B cell (primary cell): ENCODE results near the gene ATP5MK. TPM values are rescaled to one million over a fixed set of nuclear protein-coding genes. Genes with fewer than 3 reads are reported as not detected.
A peak's percentile ranks its signal among the peaks of the same experiment; 100 is the strongest.
"Not testable (repeated sequence)": the region's sequence is repeated elsewhere in the genome, so short reads cannot be mapped to it uniquely, and the experiment has no call there.

Experiments
- ATAC-seq: fragments of 200-7000 bp; cut with Tn5 transposase; one replicate; pipeline ENCODE4 v1.10.0; 2021; ENCODE audit warnings: low read depth, mild to moderate bottlenecking, moderate number of reproducible peaks, moderate library complexity
- CTCF ChIA-PET: fragments of 350-600 bp; sonication (Branson Sonifier 250); formaldehyde crosslinking; loops from one replicate; lab custom pipeline; 2021; ENCODE audit warnings: antibody characterized with exemption, inconsistent platforms; lab: Charles Lee
- POLR2A ChIA-PET: fragments of 350-600 bp; sonication (Branson Sonifier 250); formaldehyde crosslinking; loops from one replicate; lab custom pipeline; 2021; ENCODE audit warnings: antibody characterized with exemption; lab: Charles Lee
- DNase-seq: peaks from one replicate; pipeline ENCODE4 v3.0.0; 2013
- H2AFZ ChIP-seq: 2 replicates; pipeline ENCODE4 v1.6.1; 2012; ENCODE audit warnings: mild to moderate bottlenecking, low read depth, low read length; ENCODE audit not compliant: insufficient read depth, poor library complexity, severe bottlenecking
- H3K27ac ChIP-seq, 2 donors: 1 replicate in 1 of 2; 2 replicates in 1 of 2; pipeline ENCODE4 v1.5.1; 2012 to 2013; ENCODE audit warnings: low read length in 2 of 2, mild to moderate bottlenecking in 2 of 2, moderate library complexity in 1 of 2
- H3K27me3 ChIP-seq, 4 experiments: fragments of 200-600 bp in 1 of 4; sonication (generic) in 1 of 4; replicated peaks in 1 of 4; 1 replicate in 2 of 4; 2 replicates in 2 of 4; pipeline versions ENCODE4 v1.6.1 to v1.7.0; 2013 to 2016; ENCODE audit warnings: low read length in 3 of 4, mild to moderate bottlenecking in 2 of 4, mixed read lengths in 1 of 4, moderate library complexity in 1 of 4; ENCODE audit not compliant: insufficient read depth in 4 of 4, control insufficient read depth in 3 of 4; ENCODE audit errors: control extremely low read depth in 1 of 4
- H3K36me3 ChIP-seq, 2 experiments: replicated peaks in 1 of 2; 1 replicate in 1 of 2; 2 replicates in 1 of 2; pipeline versions ENCODE4 v1.6.1 to v1.7.1; 2013; ENCODE audit warnings: low read length in 1 of 2; ENCODE audit not compliant: insufficient read depth in 2 of 2, control insufficient read depth in 1 of 2; ENCODE audit errors: control extremely low read depth in 1 of 2, extremely low read depth in 1 of 2
- H3K4me1 ChIP-seq, 2 donors: fragments of 200-600 bp in 1 of 2; sonication (generic) in 1 of 2; 1 replicate in 1 of 2; 2 replicates in 1 of 2; pipeline versions ENCODE4 v1.5.1 to v1.6.1; 2013 to 2017; ENCODE audit warnings: low read length in 2 of 2; ENCODE audit not compliant: control insufficient read depth in 2 of 2, insufficient read depth in 2 of 2
- H3K4me2 ChIP-seq: replicated peaks from 2 replicates; pipeline ENCODE3; 2012; ENCODE audit warnings: mild to moderate bottlenecking, low read depth, low read length; ENCODE audit not compliant: poor library complexity, severe bottlenecking
- H3K4me3 ChIP-seq, 5 experiments: fragments of 200-600 bp in 1 of 5; sonication (generic) in 1 of 5; 1 replicate in 3 of 5; 2 replicates in 2 of 5; pipeline versions ENCODE4 v1.5.1 to v1.7.0; 2011 to 2016; ENCODE audit warnings: low read length in 4 of 5, mild to moderate bottlenecking in 4 of 5, low read depth in 2 of 5, control low read depth in 1 of 5, moderate library complexity in 1 of 5; ENCODE audit not compliant: insufficient read depth in 1 of 5; ENCODE audit errors: control extremely low read depth in 1 of 5, extremely low read depth in 1 of 5
- H3K79me2 ChIP-seq: fragments of 200-600 bp; sonication (generic); one replicate; pipeline ENCODE4 v1.6.0; 2016; ENCODE audit warnings: low read length; ENCODE audit not compliant: control insufficient read depth, insufficient read depth
- H3K9ac ChIP-seq: fragments of 200-600 bp; sonication (generic); 2 replicates; pipeline ENCODE4 v1.6.1; 2017; ENCODE audit warnings: mild to moderate bottlenecking, low read length, moderate library complexity
- H3K9me3 ChIP-seq, 3 donors: one replicate each; pipeline versions ENCODE4 v1.6.1 to v1.7.1; 2013; ENCODE audit warnings: low read length in 2 of 3; ENCODE audit not compliant: control insufficient read depth in 2 of 3, insufficient read depth in 1 of 3; ENCODE audit errors: control extremely low read depth in 1 of 3
- H4K20me1 ChIP-seq: 2 replicates; pipeline ENCODE4 v1.6.0; 2012; ENCODE audit warnings: mild to moderate bottlenecking, low read length; ENCODE audit not compliant: insufficient read depth, control insufficient read depth, poor library complexity, severe bottlenecking
- H3K27ac Mint-ChIP-seq: one replicate; pipeline ENCODE4 v1.8.0; 2021; ENCODE audit warnings: mixed read lengths
- H3K27me3 Mint-ChIP-seq: one replicate; pipeline ENCODE4 v1.8.0; 2021; ENCODE audit warnings: mixed read lengths
- H3K4me1 Mint-ChIP-seq: one replicate; pipeline ENCODE4 v1.8.0; 2021; ENCODE audit warnings: mixed read lengths
- H3K4me3 Mint-ChIP-seq: one replicate; pipeline ENCODE4 v1.8.0; 2021; ENCODE audit warnings: mixed read lengths
- H3K9me3 Mint-ChIP-seq: one replicate; pipeline ENCODE4 v1.8.0; 2022; ENCODE audit warnings: mixed read lengths; ENCODE audit not compliant: insufficient read depth
- EZH2 ChIP-seq: IDR thresholded peaks from 2 replicates; pipeline ENCODE4 v1.6.1; 2012; ENCODE audit warnings: borderline replicate concordance, low read depth, mild to moderate bottlenecking, moderate library complexity, low read length; ENCODE audit not compliant: insufficient read depth, poor library complexity, severe bottlenecking
- WGBS: methylation state at CpG from one replicate; pipeline ENCODE4 v1.1.5; 2013; ENCODE audit warnings: missing lambda C conversion rate; ENCODE audit not compliant: insufficient coverage; 5-methylcytosine and 5-hydroxymethylcytosine counted together
- intact Hi-C: fragments of 100-400 bp; cut with micrococcal nuclease; formaldehyde crosslinking; loops from one replicate; pipeline ENCODE4 v1.10.0; 2022
- polyA plus RNA-seq: library from polyadenylated mRNA; depleted of rRNA; stranded (reverse); fragments of >200 nt; gene quantifications from 2 replicates; pipeline ENCODE4 v1.2.3, GENCODE V29; 2012
- total RNA-seq, 2 donors: library from RNA; stranded (reverse); fragments of 120-200 nt in 1 of 2; gene quantifications; 1 replicate in 1 of 2; 2 replicates in 1 of 2; pipeline versions ENCODE4 v1.2.3 to v1.2.4, GENCODE V29; 2013 to 2022

The ATP5MK gene
- total and polyA plus RNA-seq, 2 donors (not counting 1 experiment from before 2014, with no cell fraction given), result 96.6 to 99.9 TPM

- Histone ChIP-seq H3K36me3 (no peaks in the 10 kb centered on the region), H3K9ac (peak overlapping the region; percentile 73), H3K4me2 (peak overlapping the region; percentile 84), H3K79me2 (peaks cover 27% of the 10 kb centered on the region), H3K4me3 (peak overlapping the region; percentile 59 to 93 (median 88)), H3K9me3 (no peaks in the 10 kb centered on the region), H3K27me3 (no peaks in the 10 kb centered on the region), H4K20me1 (no peaks in the 10 kb centered on the region), H2AFZ (peak overlapping the region; percentile 97), H3K4me1 (peaks cover 3 to 16% of the 10 kb centered on the region in 2 donors), H3K27ac (peak overlapping the region; percentile 62 to 81)
- DNase-seq (no peak), ATAC-seq (no peak)
- ChIA-PET CTCF (interaction anchor here (1.0 to 1.3 kb wide), 3 partner anchors 17 to 451 kb away, joined by 3 read pairs; no protein-coding TSS in a partner anchor), POLR2A (interaction anchor here (0.5 to 2.0 kb wide), 8 partner anchors 11 to 725 kb away, joined by 3 to 8 read pairs (median 4); partner anchors contain the start of genes ATP5MK, CNNM2, PCGF6 and PDCD11)
- H3K4me3 Mint-ChIP-seq, result peak overlapping the region; percentile 98
- H3K4me1 Mint-ChIP-seq, result peaks cover 10% of the 10 kb centered on the region
- H3K27me3 Mint-ChIP-seq, result no peaks in the 10 kb centered on the region
- H3K9me3 Mint-ChIP-seq, result no peaks in the 10 kb centered on the region
- WGBS, result no CpG with 5 or more reads among the region's 10 CpGs
- peak overlapping the region; percentile 97 for H3K27ac Mint-ChIP-seq
- TF ChIP-seq EZH2, result no peak
- intact Hi-C loops, result loop anchor here (1.0 to 10.0 kb wide), 4 partner anchors 16 to 755 kb away; partner anchors contain the start of genes PCGF6, SFR1 and WBP1L
Observed at GRCh38 chr10:103367379-103367781, 28.9 kb downstream of the ATP5MK start.

GRCh38 chr10:103360791-103361190 is 35.5 kb downstream of the ATP5MK start:
- H3K4me1 ChIP-seq, H3K79me2 ChIP-seq, H3K27ac Mint-ChIP-seq, H3K9me3 Mint-ChIP-seq, H3K4me3 Mint-ChIP-seq, H3K4me1 Mint-ChIP-seq, H3K9ac ChIP-seq, H3K9me3 ChIP-seq, CTCF ChIA-PET, H3K4me3 ChIP-seq, DNase-seq, H3K4me2 ChIP-seq, H4K20me1 ChIP-seq, H3K27ac ChIP-seq, H3K36me3 ChIP-seq, H3K27me3 ChIP-seq, ATAC-seq, POLR2A ChIA-PET, H3K27me3 Mint-ChIP-seq, H2AFZ ChIP-seq: not testable (repeated sequence)
- intact Hi-C loops, result loop anchor here (10.0 kb wide), 1 partner anchor 616 kb away; the partner anchor contains the start of gene WBP1L
- WGBS, result 97% methylated on average over 6 of the region's 9 CpGs

- H3K27me3 ChIP-seq, H3K79me2 ChIP-seq, H3K27ac Mint-ChIP-seq, H3K36me3 ChIP-seq, H3K9me3 ChIP-seq, H3K4me1 Mint-ChIP-seq, H3K27ac ChIP-seq, H3K4me3 ChIP-seq, H3K9me3 Mint-ChIP-seq, DNase-seq, H2AFZ ChIP-seq, CTCF ChIA-PET, ATAC-seq, H3K4me1 ChIP-seq, H4K20me1 ChIP-seq, H3K9ac ChIP-seq, H3K27me3 Mint-ChIP-seq, H3K4me2 ChIP-seq, H3K4me3 Mint-ChIP-seq, POLR2A ChIA-PET, intact Hi-C loops: not testable (repeated sequence)
- WGBS, result 83% methylated on average over 1 of the region's 4 CpGs
Observed at GRCh38 chr10:103359493-103359892, 36.8 kb downstream of the ATP5MK start.
